COR-L47 (cell line): ENCODE results near the gene C19orf38.
A peak's percentile ranks its signal among the peaks of the same experiment; 100 is the strongest.
"Not testable (repeated sequence)": the region's sequence is repeated elsewhere in the genome, so short reads cannot be mapped to it uniquely, and the experiment has no call there.

Experiments used
- DNase-seq: peaks from one replicate; lab custom pipeline; 2025; lab: John Stamatoyannopoulos, UW

Gene C19orf38

GRCh38 chr19:10852098-10852800 is 4.0 kb downstream of the C19orf38 start:
- no peak for DNase-seq

- no peak for DNase-seq
These were observed 4.7 kb downstream of the C19orf38 start for GRCh38 chr19:10852941-10853340.

- DNase-seq: no peak
These were observed 6.3 kb downstream of the C19orf38 start for GRCh38 chr19:10854350-10855089.

GRCh38 chr19:10855879-10856522 is 7.8 kb downstream of the C19orf38 start:
- no peak for DNase-seq

- not testable (repeated sequence) for DNase-seq
These were observed 8.7 kb downstream of the C19orf38 start for GRCh38 chr19:10856899-10857298.

- no peak for DNase-seq
These were observed 10.1 kb downstream of the C19orf38 start for GRCh38 chr19:10858204-10858828.

GRCh38 chr19:10861103-10861651 is 13.0 kb downstream of the C19orf38 start:
- DNase-seq: no peak

- DNase-seq: no peak
These were observed 14.4 kb downstream of the C19orf38 start for GRCh38 chr19:10862561-10863106.

GRCh38 chr19:10863107-10863717 is 15.0 kb downstream of the C19orf38 start:
- DNase-seq: no peak

- DNase-seq: peak; percentile 60
These were observed 16.3 kb downstream of the C19orf38 start for GRCh38 chr19:10864538-10864899.

GRCh38 chr19:10866495-10866894 is 18.3 kb downstream of the C19orf38 start:
- DNase-seq: no peak

GRCh38 chr19:10868872-10869547 is 20.8 kb downstream of the C19orf38 start:
- no peak for DNase-seq

- DNase-seq: not testable (repeated sequence)
These were observed 21.7 kb downstream of the C19orf38 start for GRCh38 chr19:10869872-10870311.

- DNase-seq: no peak
These were observed 22.3 kb downstream of the C19orf38 start for GRCh38 chr19:10870501-10870954.

GRCh38 chr19:10870955-10871603 is 22.9 kb downstream of the C19orf38 start, which contains the start of gene CARM1:
TSS of gene CARM1 (plus strand) at chr19:10871553. CDS start at chr19:10871703, 150 bp downstream.
- DNase-seq: peak; percentile 94

- no peak for DNase-seq
These were observed 23.7 kb downstream of the C19orf38 start for GRCh38 chr19:10871711-10872545.

- no peak for DNase-seq
These were observed 24.4 kb downstream of the C19orf38 start for GRCh38 chr19:10872546-10873107.

GRCh38 chr19:10874024-10874423 is 25.8 kb downstream of the C19orf38 start:
- DNase-seq: no peak
